ENCODE measurements around the gene TDRD7.

GRCh38 chr9:97479496-97480159 lies 67.7 kb downstream of the TDRD7 start:
- TF ChIP-seq EP300 (IDR thresholded peaks at IDR 0.05) (no peak), POLR2A (IDR thresholded peaks at IDR 0.05) (no peak), CTCF (IDR thresholded peaks at IDR 0.05) (no peak)
